K562 (cell line): Measurements from ENCODE around the gene CIAO3. TPM values are rescaled to one million over a fixed set of nuclear protein-coding genes. Genes with fewer than 3 reads are reported as not detected.

Experiments
- ATF1 ChIP-seq, 2 experiments: fragments of 450-650 bp in 1 of 2; IDR thresholded peaks; 2 replicates each; pipeline ENCODE4 v1.6.1; 2016; ENCODE audit warnings: missing compliant biosample characterization in 1 of 2, missing genetic modification characterization in 1 of 2
- CCNT2 ChIP-seq: IDR thresholded peaks from 2 replicates; pipeline ENCODE4 v1.6.1; 2011; ENCODE audit warnings: borderline replicate concordance, low read depth, mild to moderate bottlenecking, moderate library complexity, mixed read lengths, low read length; ENCODE audit not compliant: insufficient read length; ENCODE audit errors: extremely low read depth
- CREM ChIP-seq: IDR thresholded peaks from 2 replicates; pipeline ENCODE4 v1.6.1; 2014; ENCODE audit warnings: antibody characterized with exemption, low read depth
- E2F6 ChIP-seq, 2 experiments: IDR thresholded peaks; 2 replicates each; pipeline ENCODE4 v1.6.1; 2011; ENCODE audit warnings: borderline replicate concordance in 1 of 2, control low read depth in 1 of 2, low read depth in 1 of 2, low read length in 1 of 2, mild to moderate bottlenecking in 1 of 2, mixed read lengths in 1 of 2, moderate library complexity in 1 of 2; ENCODE audit not compliant: insufficient read depth in 1 of 2, insufficient read length in 1 of 2, poor library complexity in 1 of 2, severe bottlenecking in 1 of 2; ENCODE audit errors: extremely low read depth in 1 of 2
- GMEB1 ChIP-seq: fragments of 250-450 bp; sonication (Bioruptor Pico); IDR thresholded peaks from 2 replicates; pipeline ENCODE4 v1.4.0; 2020; ENCODE audit warnings: mild to moderate bottlenecking
- HDAC1 ChIP-seq, 2 experiments: fragments of 450-650 bp; IDR thresholded peaks; 2 replicates each; pipeline ENCODE4 v1.6.1; 2016 to 2017; ENCODE audit warnings: inconsistent platforms in 1 of 2, mild to moderate bottlenecking in 1 of 2, moderate library complexity in 1 of 2
- HMGN3 ChIP-seq: IDR thresholded peaks from 2 replicates; pipeline ENCODE4 v1.6.1; 2011; ENCODE audit warnings: borderline replicate concordance, low read depth, mild to moderate bottlenecking, mixed read lengths, low read length; ENCODE audit not compliant: insufficient read length; ENCODE audit errors: extremely low read depth
- L3MBTL2 ChIP-seq: fragments of 450-650 bp; IDR thresholded peaks from 2 replicates; pipeline ENCODE4 v1.6.1; 2016; ENCODE audit warnings: mild to moderate bottlenecking, moderate library complexity
- MBD2 ChIP-seq: sonication (generic); IDR thresholded peaks from 2 replicates; pipeline ENCODE4 v1.6.1; 2016; ENCODE audit warnings: low read depth, borderline replicate concordance
- MTA1 ChIP-seq: fragments of 450-650 bp; IDR thresholded peaks from 2 replicates; pipeline ENCODE4 v1.6.1; 2017; ENCODE audit warnings: borderline replicate concordance
- NCOA6 ChIP-seq: fragments of 450-650 bp; IDR thresholded peaks from 2 replicates; pipeline ENCODE4 v1.6.1; 2017; ENCODE audit warnings: mild to moderate bottlenecking
- NR2C2 ChIP-seq, 2 experiments: fragments of 200-800 bp in 1 of 2; sonication (Bioruptor generic) in 1 of 2; sonication (generic) in 1 of 2; formaldehyde crosslinking in 1 of 2; IDR thresholded peaks; 2 replicates each; pipeline versions ENCODE4 v1.6.1 to v1.8.0; 2016 to 2022; ENCODE audit warnings: mild to moderate bottlenecking in 1 of 2, missing compliant biosample characterization in 1 of 2, missing genetic modification characterization in 1 of 2, missing genetic modification reagents in 1 of 2
- SUPT5H ChIP-seq: fragments of 450-650 bp; IDR thresholded peaks from 2 replicates; pipeline ENCODE4 v1.6.1; 2016
- VEZF1 ChIP-seq: fragments of 200-800 bp; sonication (Bioruptor generic); IDR thresholded peaks from 2 replicates; pipeline ENCODE4 v1.6.1; 2017; ENCODE audit warnings: missing genetic modification characterization, missing compliant biosample characterization
- ZNF282 ChIP-seq: sonication (generic); formaldehyde crosslinking; IDR thresholded peaks from 2 replicates; pipeline ENCODE4 v1.8.1; 2023; ENCODE audit warnings: missing genetic modification reagents
- ZNF609 ChIP-seq: sonication (generic); formaldehyde crosslinking; IDR thresholded peaks from 2 replicates; pipeline ENCODE4 v1.8.1; 2023; ENCODE audit warnings: missing genetic modification reagents, mild to moderate bottlenecking, borderline replicate concordance
- polyA plus RNA-seq, 8 experiments: library from polyadenylated mRNA; depleted of rRNA in 4 of 8; stranded (reverse) in 5 of 8; unstranded in 3 of 8; fragments of >200 nt; fragmentation: Nextera tagmentation in 2 of 8; fragmentation: Illumina TruSeq in 1 of 8; extraction: Ambion mirVana in 2 of 8; extraction: Trizol in 1 of 8; gene quantifications; 2 replicates each; pipeline versions ENCODE4 v1.2.1 to v1.2.3, GENCODE V29; 2011 to 2014; ENCODE audit warnings: inconsistent platforms in 1 of 8, missing spikeins in 1 of 8
- total RNA-seq, 7 experiments: library from RNA; depleted of rRNA in 6 of 7; stranded (reverse); fragments of >200 nt in 6 of 7; fragmentation: Illumina TruSeq in 2 of 7; extraction: Trizol in 2 of 7; gene quantifications; 2 replicates each; pipeline versions ENCODE4 v1.2.1 to v1.2.3, GENCODE V29; 2011 to 2021; ENCODE audit warnings: low replicate concordance in 1 of 7

Gene CIAO3
- total and polyA plus RNA-seq, 9 of the 15 experiments (the other 6 are each of a cell fraction or from before 2014, with no cell fraction given): 2.2 to 35.6 (median 18.7) TPM

GRCh38 chr16:788399-789126 is 47.8 kb upstream of the CIAO3 start, which contains the start of gene CHTF18 (continued):
- peak; percentile 45 for TF ChIP-seq CCNT2
- 0 out of 2 replicates have a peak, but pooled peaks have one; percentile 45 for TF ChIP-seq NR2C2 (CRISPR knock-in tag; IDR thresholded peaks at IDR 0.05)
- no peak for TF ChIP-seq NR2C2 (tag; IDR thresholded peaks at IDR 0.05)
- TF ChIP-seq CREM: peak; percentile 36; the same call in 1 of the 2 replicates
- peak; percentile 89 for TF ChIP-seq L3MBTL2
- TF ChIP-seq E2F6 (IDR thresholded peaks at IDR 0.05; ENCODE audit: borderline replicate concordance in 1 of 2, extremely low read depth in 1 of 2, insufficient read depth in 1 of 2, insufficient read length in 1 of 2, low read depth in 1 of 2, low read length in 1 of 2, poor library complexity in 1 of 2, severe bottlenecking in 1 of 2): peak; percentile 78 to 89
- peak; percentile 88 for TF ChIP-seq VEZF1 (CRISPR knock-in tag)
- TF ChIP-seq HMGN3: peak; percentile 71
- no peak for TF ChIP-seq MTA1
- TF ChIP-seq ZNF609 (CRISPR knock-in tag): peak; percentile 56; the same call in 1 of the 2 replicates
- TF ChIP-seq ZNF282 (CRISPR knock-in tag): peak; percentile 99
- TF ChIP-seq GMEB1 (CRISPR knock-in tag): peak; percentile 99
- TF ChIP-seq HDAC1 (IDR thresholded peaks at IDR 0.05): peak in 1 of 2 experiments; percentile 93; a peak in 2 of 4 replicates
- no peak for TF ChIP-seq ATF1 (CRISPR knock-in tag; IDR thresholded peaks at IDR 0.05)
- 0 out of 2 replicates have a peak, but pooled peaks have one; percentile 36 for TF ChIP-seq ATF1 (tag; IDR thresholded peaks at IDR 0.05)
- TF ChIP-seq MBD2: peak; percentile 46; the same call in 1 of the 2 replicates
- TF ChIP-seq SUPT5H: peak; percentile 58; the same call in 1 of the 2 replicates
- peak; percentile 92; the same call in 1 of the 2 replicates for TF ChIP-seq NCOA6
